Measurements from ENCODE around the gene RAB7B.

GRCh38 chr1:205943245-205943644 lies 60.0 kb downstream of the RAB7B start, which contains the start of gene SLC26A9:
- TF ChIP-seq POLR2A (IDR thresholded peaks at IDR 0.05; ENCODE audit: low read length) = no peak
- TF ChIP-seq GATA1 (IDR thresholded peaks at IDR 0.05; ENCODE audit: low read depth, low read length) = no peak
